H9 (cell line): ENCODE measurements around the gene APP. TPM values are rescaled to one million over a fixed set of nuclear protein-coding genes. Genes with fewer than 3 reads are reported as not detected.

Experiments used
- DNase-seq: peaks from one replicate; pipeline ENCODE4 v3.0.0-alpha.2; 2017
- H2AFZ ChIP-seq: one replicate; pipeline ENCODE4 v1.6.1; 2013; ENCODE audit warnings: mild to moderate bottlenecking, low read length, control low read depth, moderate library complexity
- H2AK5ac ChIP-seq: 2 replicates; pipeline ENCODE4 v1.6.1; 2013; ENCODE audit warnings: low read length, control low read depth, mixed read lengths; ENCODE audit not compliant: insufficient read length
- H2BK120ac ChIP-seq: one replicate; pipeline ENCODE4 v1.6.1; 2013; ENCODE audit warnings: low read depth, mild to moderate bottlenecking, low read length, control low read depth, inconsistent platforms; ENCODE audit not compliant: poor library complexity, severe bottlenecking
- H2BK12ac ChIP-seq: 2 replicates; pipeline ENCODE4 v1.6.1; 2013; ENCODE audit warnings: low read length, control low read depth, mixed read lengths, low read depth; ENCODE audit not compliant: insufficient read length
- H2BK15ac ChIP-seq: 2 replicates; pipeline ENCODE4 v1.6.1; 2013; ENCODE audit warnings: low read depth, low read length, control low read depth
- H2BK20ac ChIP-seq: one replicate; pipeline ENCODE4 v1.6.1; 2013; ENCODE audit warnings: low read depth, mild to moderate bottlenecking, low read length, control low read depth, inconsistent platforms; ENCODE audit not compliant: poor library complexity, severe bottlenecking
- H2BK5ac ChIP-seq: 2 replicates; pipeline ENCODE4 v1.6.1; 2013; ENCODE audit warnings: low read length, control low read depth, mixed read lengths; ENCODE audit not compliant: insufficient read length
- H3K14ac ChIP-seq: 2 replicates; pipeline ENCODE4 v1.6.1; 2013; ENCODE audit warnings: low read length, control low read depth; ENCODE audit not compliant: insufficient read depth
- H3K18ac ChIP-seq: 2 replicates; pipeline ENCODE4 v1.6.1; 2013; ENCODE audit warnings: low read depth, mild to moderate bottlenecking, mixed read lengths, low read length, control low read depth; ENCODE audit not compliant: insufficient read length
- H3K23ac ChIP-seq: 2 replicates; pipeline ENCODE4 v1.6.1; 2013; ENCODE audit warnings: low read length, control low read depth, mixed read lengths, low read depth; ENCODE audit not compliant: insufficient read length
- H3K23me2 ChIP-seq: 2 replicates; pipeline ENCODE4 v1.6.1; 2013; ENCODE audit warnings: low read depth, mild to moderate bottlenecking, mixed read lengths, low read length, control low read depth; ENCODE audit not compliant: insufficient read length, poor library complexity, severe bottlenecking
- H3K27ac ChIP-seq: 2 replicates; pipeline ENCODE4 v1.5.1; 2013; ENCODE audit warnings: low read length, control low read depth, mixed read lengths, low read depth; ENCODE audit not compliant: insufficient read length
- H3K27me3 ChIP-seq: 2 replicates; pipeline ENCODE4 v1.6.1; 2013; ENCODE audit warnings: low read length, control low read depth, inconsistent platforms; ENCODE audit not compliant: insufficient read depth
- H3K4ac ChIP-seq: 2 replicates; pipeline ENCODE4 v1.6.1; 2013; ENCODE audit warnings: low read depth, mild to moderate bottlenecking, control low read depth, inconsistent platforms, low read length, moderate library complexity
- H3K4me1 ChIP-seq: 2 replicates; pipeline ENCODE4 v1.6.1; 2013; ENCODE audit warnings: low read length, control low read depth, inconsistent platforms; ENCODE audit not compliant: insufficient read depth
- H3K4me2 ChIP-seq: 2 replicates; pipeline ENCODE4 v1.6.1; 2013; ENCODE audit warnings: low read length, control low read depth, mixed read lengths; ENCODE audit not compliant: insufficient read length, insufficient read depth
- H3K56ac ChIP-seq: 2 replicates; pipeline ENCODE4 v1.6.1; 2013; ENCODE audit warnings: low read depth, mild to moderate bottlenecking, mixed read lengths, low read length, control low read depth; ENCODE audit not compliant: insufficient read length
- H3K79me1 ChIP-seq: 2 replicates; pipeline ENCODE4 v1.6.1; 2013; ENCODE audit warnings: low read depth, mild to moderate bottlenecking, moderate library complexity, low read length, control low read depth, inconsistent platforms; ENCODE audit not compliant: insufficient read depth, poor library complexity, severe bottlenecking
- H3K79me2 ChIP-seq: 2 replicates; pipeline ENCODE4 v1.6.1; 2013; ENCODE audit warnings: low read length, control low read depth, inconsistent platforms; ENCODE audit not compliant: insufficient read depth
- H3K9ac ChIP-seq: 2 replicates; pipeline ENCODE4 v1.6.1; 2013; ENCODE audit warnings: low read length, control low read depth, mixed read lengths; ENCODE audit not compliant: insufficient read length; ENCODE audit errors: extremely low read depth
- H3K9me3 ChIP-seq: one replicate; pipeline ENCODE4 v1.6.1; 2013; ENCODE audit warnings: low read depth, low read length, inconsistent platforms; ENCODE audit not compliant: control insufficient read depth
- H3T11ph ChIP-seq: one replicate; pipeline ENCODE4 v1.6.1; 2013; ENCODE audit warnings: mild to moderate bottlenecking, low read length, control low read depth, inconsistent platforms
- H4K20me1 ChIP-seq: one replicate; pipeline ENCODE4 v1.6.1; 2013; ENCODE audit not compliant: control insufficient read depth, insufficient read length, insufficient read depth
- H4K5ac ChIP-seq: 2 replicates; pipeline ENCODE4 v1.6.1; 2013; ENCODE audit warnings: low read depth, mild to moderate bottlenecking, mixed read lengths, low read length, control low read depth; ENCODE audit not compliant: insufficient read length
- H4K8ac ChIP-seq: replicated peaks from 2 replicates; pipeline ENCODE4 v1.6.1; 2013; ENCODE audit warnings: low read length, control low read depth, mixed read lengths, low read depth; ENCODE audit not compliant: insufficient read length
- H4K91ac ChIP-seq: 2 replicates; pipeline ENCODE4 v1.6.1; 2013; ENCODE audit warnings: low read depth, mild to moderate bottlenecking, moderate library complexity, mixed read lengths, low read length, control low read depth; ENCODE audit not compliant: insufficient read length
- H3K27ac Mint-ChIP-seq, 3 experiments: 2 replicates in 2 of 3; 3 replicates in 1 of 3; pipeline ENCODE4 v1.8.0; 2020 to 2021; ENCODE audit warnings: mixed read lengths in 3 of 3, mild to moderate bottlenecking in 1 of 3, moderate library complexity in 1 of 3
- H3K27me3 Mint-ChIP-seq: 2 replicates; pipeline ENCODE4 v1.8.0; 2021; ENCODE audit warnings: low read depth, mild to moderate bottlenecking, moderate library complexity, mixed read lengths
- H3K36me3 Mint-ChIP-seq, 3 experiments: 2 replicates in 2 of 3; 3 replicates in 1 of 3; pipeline ENCODE4 v1.8.0; 2020 to 2021; ENCODE audit warnings: low read depth in 3 of 3, mixed read lengths in 3 of 3; ENCODE audit not compliant: insufficient read depth in 1 of 3
- H3K4me1 Mint-ChIP-seq, 2 experiments: 2 replicates each; pipeline ENCODE4 v1.8.0; 2020; ENCODE audit warnings: mixed read lengths in 2 of 2
- H3K4me3 Mint-ChIP-seq, 2 experiments: 2 replicates in 1 of 2; 3 replicates in 1 of 2; pipeline ENCODE4 v1.8.0; 2020 to 2021; ENCODE audit warnings: mild to moderate bottlenecking in 2 of 2, mixed read lengths in 2 of 2, moderate library complexity in 1 of 2
- H3K9me3 Mint-ChIP-seq, 2 experiments: 2 replicates in 1 of 2; 3 replicates in 1 of 2; pipeline ENCODE4 v1.8.0; 2020; ENCODE audit warnings: mild to moderate bottlenecking in 2 of 2, mixed read lengths in 2 of 2, moderate library complexity in 1 of 2
- CTCF ChIP-seq: fragments of 200-600 bp; sonication (generic); conservative IDR thresholded peaks from 3 replicates; pipeline ENCODE4 v1.8.0; 2021; ENCODE audit warnings: antibody characterized with exemption, mild to moderate bottlenecking
- WGBS: extraction: QIAGEN DNeasy Blood & Tissue Kit; methylation state at CpG from one replicate; pipeline ENCODE4 v1.1.7; 2013; ENCODE audit warnings: missing lambda C conversion rate, low lambda C conversion rate, mixed read lengths; ENCODE audit not compliant: insufficient read length; ENCODE audit errors: extremely low coverage; 5-methylcytosine and 5-hydroxymethylcytosine counted together
- total RNA-seq: library from RNA; stranded (reverse); gene quantifications from 2 replicates; pipeline ENCODE4 v1.2.1, GENCODE V29; 2021

Gene APP
- total RNA-seq, 1 experiment from 2014 or later, result 380 TPM

GRCh38 chr21:26165331-26165730, 5.2 kb downstream of the APP start:
- no peak overlapping the region for H3K4me2 ChIP-seq
- H2BK120ac ChIP-seq, result no peak overlapping the region
- H2BK20ac ChIP-seq, result no peak overlapping the region
- DNase-seq, result no peak
- H3K9ac ChIP-seq, result no peak overlapping the region
- H3K23me2 ChIP-seq, result peaks cover 4% of the 10 kb centered on the region
- peak overlapping the region; percentile 2 to 52 (median 12); a peak in 1 of 7 replicates for H3K27ac Mint-ChIP-seq
- H3K4me3 Mint-ChIP-seq, result no peak overlapping the region
- H4K8ac ChIP-seq, result no peak overlapping the region
- H3K27ac ChIP-seq, result no peak overlapping the region
- H3K4ac ChIP-seq, result no peak overlapping the region
- H3K4me1 Mint-ChIP-seq, result peaks cover 47 to 51% of the 10 kb centered on the region in 2 experiments
- H2AFZ ChIP-seq, result no peak overlapping the region
- H3K23ac ChIP-seq, result no peak overlapping the region
- no peak overlapping the region for H3T11ph ChIP-seq
- no peak overlapping the region for H4K91ac ChIP-seq
- H3K79me1 ChIP-seq, result peaks cover 2% of the 10 kb centered on the region
- no peak overlapping the region for H4K5ac ChIP-seq
- H3K14ac ChIP-seq, result no peak overlapping the region
- peaks cover 0 to 5% (median 3%) of the 10 kb centered on the region in 3 experiments; a peak in 2 of 7 replicates for H3K36me3 Mint-ChIP-seq
- peaks cover 8% of the 10 kb centered on the region; the same call in 1 of the 2 replicates for H3K4me1 ChIP-seq
- WGBS, result no CpG with 5 or more reads among the region's 5 CpGs
- H2BK15ac ChIP-seq, result no peak overlapping the region
- H3K18ac ChIP-seq, result no peak overlapping the region
- H3K9me3 ChIP-seq, result no peaks in the 10 kb centered on the region
- H3K79me2 ChIP-seq, result peaks cover 67% of the 10 kb centered on the region; the same call in 1 of the 2 replicates
- H2BK12ac ChIP-seq, result no peak overlapping the region
- H3K56ac ChIP-seq, result no peak overlapping the region
- no peak overlapping the region for H2AK5ac ChIP-seq
- no peak for TF ChIP-seq CTCF
- H3K27me3 Mint-ChIP-seq, result no peaks in the 10 kb centered on the region
- no peaks in the 10 kb centered on the region for H3K27me3 ChIP-seq
- H3K9me3 Mint-ChIP-seq, result no peaks in the 10 kb centered on the region
- no peak overlapping the region for H2BK5ac ChIP-seq
- no peaks in the 10 kb centered on the region for H4K20me1 ChIP-seq
